Natural killer cell (primary cell): Measurements from ENCODE around the gene HMCN1. TPM values are rescaled to one million over a fixed set of nuclear protein-coding genes. Genes with fewer than 3 reads are reported as not detected.

Source experiments
- ATAC-seq, 3 donors: fragments of 150-1000 bp in 2 of 3; fragments of 200-7000 bp in 1 of 3; cut with Tn5 transposase; 1 replicate in 1 of 3; 2 replicates in 2 of 3; pipeline ENCODE4 v1.10.0; 2021; ENCODE audit warnings: mild to moderate bottlenecking in 2 of 3, moderate library complexity in 2 of 3
- DNase-seq, 2 donors: peaks; one replicate each; pipeline versions ENCODE4 v3.0.0 to v3.0.0-alpha.2; 2013 to 2021; ENCODE audit warnings: mixed read lengths in 1 of 2
- H3K27ac ChIP-seq: one replicate; pipeline ENCODE4 v1.5.1; 2013; ENCODE audit warnings: mild to moderate bottlenecking, low read length
- H3K27me3 ChIP-seq: one replicate; pipeline ENCODE4 v1.6.1; 2013; ENCODE audit warnings: low read length; ENCODE audit not compliant: control insufficient read depth, insufficient read depth
- H3K36me3 ChIP-seq: one replicate; pipeline ENCODE4 v1.6.1; 2013; ENCODE audit warnings: low read length; ENCODE audit not compliant: control insufficient read depth, insufficient read depth
- H3K4me1 ChIP-seq: one replicate; pipeline ENCODE4 v1.6.1; 2013; ENCODE audit warnings: low read length; ENCODE audit not compliant: control insufficient read depth, insufficient read depth
- H3K4me3 ChIP-seq: one replicate; pipeline ENCODE4 v1.5.1; 2013; ENCODE audit warnings: low read length
- H3K9me3 ChIP-seq: one replicate; pipeline ENCODE4 v1.6.1; 2013; ENCODE audit warnings: low read length; ENCODE audit not compliant: control insufficient read depth, insufficient read depth
- H3K27ac Mint-ChIP-seq, 2 donors: one replicate each; pipeline ENCODE4 v1.8.0; 2022; ENCODE audit warnings: mild to moderate bottlenecking in 2 of 2, mixed read lengths in 2 of 2, moderate library complexity in 1 of 2
- H3K27me3 Mint-ChIP-seq, 2 donors: one replicate each; pipeline ENCODE4 v1.8.0; 2022; ENCODE audit warnings: low read depth in 2 of 2, mixed read lengths in 2 of 2
- H3K36me3 Mint-ChIP-seq: one replicate; pipeline ENCODE4 v1.8.0; 2022; ENCODE audit warnings: mixed read lengths
- H3K4me1 Mint-ChIP-seq, 2 donors: one replicate each; pipeline ENCODE4 v1.8.0; 2022; ENCODE audit warnings: mixed read lengths in 2 of 2
- H3K4me3 Mint-ChIP-seq: one replicate; pipeline ENCODE4 v1.8.0; 2022; ENCODE audit warnings: mild to moderate bottlenecking, moderate library complexity, mixed read lengths
- H3K9me3 Mint-ChIP-seq, 2 donors: one replicate each; pipeline ENCODE4 v1.8.0; 2022; ENCODE audit warnings: mixed read lengths in 2 of 2
- WGBS: methylation state at CpG from one replicate; pipeline ENCODE4 v1.1.7; 2013; ENCODE audit warnings: missing lambda C conversion rate; ENCODE audit not compliant: insufficient coverage; 5-methylcytosine and 5-hydroxymethylcytosine counted together
- intact Hi-C: fragments of 100-400 bp; cut with micrococcal nuclease; formaldehyde crosslinking; loops from one replicate; pipeline ENCODE4 v1.14.2; 2022
- total RNA-seq, 4 donors: library from RNA; stranded (reverse); fragments of 120-200 nt in 1 of 4; gene quantifications; one replicate each; pipeline versions ENCODE4 v1.2.3 to v1.2.4, GENCODE V29; 2013 to 2022
- TF ChIP-seq, protein P1 (sequence below): fragments of 200-600 bp; IDR thresholded peaks from one replicate; pipeline ENCODE4 v1.8.0; 2022; ENCODE audit warnings: antibody characterized with exemption

HMCN1 gene
- total RNA-seq, 3 donors from 2014 or later (not counting 1 experiment from before 2014, with no cell fraction given): 0.02 to 0.45 (median 0.39) TPM

DNA sequence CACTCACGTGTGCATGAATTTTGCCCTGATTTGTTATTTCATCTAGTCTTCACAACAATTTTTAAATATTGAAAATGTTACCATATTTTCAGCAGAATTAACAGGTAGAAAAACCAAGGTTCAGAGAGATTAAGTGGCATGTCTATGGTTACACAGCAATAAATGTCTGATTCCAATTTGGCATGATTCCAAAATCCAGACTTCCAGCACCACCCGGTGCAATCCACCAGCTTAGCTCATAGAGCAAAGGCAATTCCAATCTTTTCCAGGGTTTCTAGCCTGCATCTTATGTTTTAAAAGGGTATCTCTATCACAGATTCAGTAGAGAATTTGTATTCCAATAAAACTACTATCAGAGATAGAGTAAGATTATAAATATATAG, 479.0 kb downstream of the HMCN1 start:
- Mint-ChIP-seq H3K4me1 (no peaks in the 10 kb centered on the region), H3K36me3 (no peaks in the 10 kb centered on the region), H3K27me3 (peaks cover 0 to 8% of the 10 kb centered on the region in 2 donors), H3K9me3 (no peaks in the 10 kb centered on the region), H3K4me3 (no peak overlapping the region), H3K27ac (no peak overlapping the region)
- WGBS: 91% methylated on average over 2 of the region's 2 CpGs
- Histone ChIP-seq H3K36me3 (no peaks in the 10 kb centered on the region), H3K4me1 (no peaks in the 10 kb centered on the region), H3K27me3 (no peaks in the 10 kb centered on the region), H3K4me3 (no peak overlapping the region), H3K9me3 (no peaks in the 10 kb centered on the region), H3K27ac (no peak overlapping the region)
- DNase-seq (no peak), ATAC-seq (no peak)
- intact Hi-C loops: no loop called here
- TF ChIP-seq, protein P1, sequence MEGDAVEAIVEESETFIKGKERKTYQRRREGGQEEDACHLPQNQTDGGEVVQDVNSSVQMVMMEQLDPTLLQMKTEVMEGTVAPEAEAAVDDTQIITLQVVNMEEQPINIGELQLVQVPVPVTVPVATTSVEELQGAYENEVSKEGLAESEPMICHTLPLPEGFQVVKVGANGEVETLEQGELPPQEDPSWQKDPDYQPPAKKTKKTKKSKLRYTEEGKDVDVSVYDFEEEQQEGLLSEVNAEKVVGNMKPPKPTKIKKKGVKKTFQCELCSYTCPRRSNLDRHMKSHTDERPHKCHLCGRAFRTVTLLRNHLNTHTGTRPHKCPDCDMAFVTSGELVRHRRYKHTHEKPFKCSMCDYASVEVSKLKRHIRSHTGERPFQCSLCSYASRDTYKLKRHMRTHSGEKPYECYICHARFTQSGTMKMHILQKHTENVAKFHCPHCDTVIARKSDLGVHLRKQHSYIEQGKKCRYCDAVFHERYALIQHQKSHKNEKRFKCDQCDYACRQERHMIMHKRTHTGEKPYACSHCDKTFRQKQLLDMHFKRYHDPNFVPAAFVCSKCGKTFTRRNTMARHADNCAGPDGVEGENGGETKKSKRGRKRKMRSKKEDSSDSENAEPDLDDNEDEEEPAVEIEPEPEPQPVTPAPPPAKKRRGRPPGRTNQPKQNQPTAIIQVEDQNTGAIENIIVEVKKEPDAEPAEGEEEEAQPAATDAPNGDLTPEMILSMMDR: no peak

DNA sequence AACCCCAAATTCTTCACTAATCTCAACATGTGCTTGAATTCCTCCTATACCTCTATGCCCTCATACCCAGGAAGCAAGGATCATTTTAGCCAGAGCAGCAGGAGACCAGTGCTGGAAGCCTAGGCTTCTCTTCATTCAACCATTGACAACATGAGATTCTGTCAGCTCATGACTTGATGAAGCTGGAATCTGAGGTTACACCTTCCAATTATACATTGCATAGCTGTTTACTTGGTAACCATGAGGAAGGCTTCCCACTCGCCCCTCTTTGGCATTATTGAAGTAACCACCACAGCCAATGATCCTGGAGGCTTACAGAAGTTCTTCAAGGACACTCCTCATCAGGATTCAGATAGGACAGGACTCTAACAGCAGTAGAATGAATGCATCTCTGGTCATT, 480.6 kb downstream of the HMCN1 start:
- Mint-ChIP-seq H3K9me3 (no peaks in the 10 kb centered on the region), H3K4me1 (no peaks in the 10 kb centered on the region), H3K36me3 (no peaks in the 10 kb centered on the region), H3K4me3 (no peak overlapping the region), H3K27ac (no peak overlapping the region), H3K27me3 (no peaks in the 10 kb centered on the region)
- Histone ChIP-seq H3K9me3 (no peaks in the 10 kb centered on the region), H3K4me1 (no peaks in the 10 kb centered on the region), H3K36me3 (no peaks in the 10 kb centered on the region), H3K4me3 (no peak overlapping the region), H3K27ac (no peak overlapping the region), H3K27me3 (no peaks in the 10 kb centered on the region)
- 93% methylated on average over 1 of the region's 1 CpG for WGBS
- TF ChIP-seq, protein P1: no peak
- DNase-seq (no peak), ATAC-seq (no peak)
- intact Hi-C loops: no loop called here

DNA sequence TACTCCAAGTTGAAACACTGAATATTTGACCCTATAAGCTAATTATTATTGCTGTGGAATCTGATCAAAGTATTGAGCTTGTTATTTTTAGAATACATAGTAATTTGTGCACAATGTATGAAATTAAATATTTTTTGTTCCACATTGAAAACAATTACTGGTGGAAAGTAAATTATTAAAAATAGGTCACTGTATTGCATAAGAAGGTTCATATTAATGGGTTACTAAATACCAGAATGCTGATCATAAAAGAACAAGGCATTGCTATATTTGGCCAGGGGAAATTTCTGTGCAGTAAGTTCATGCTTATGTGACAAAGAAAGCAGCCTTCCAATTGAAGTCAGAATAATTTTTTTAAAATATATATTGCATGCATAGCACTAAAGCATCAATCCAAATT, 481.4 kb downstream of the HMCN1 start:
- H3K36me3 ChIP-seq: no peaks in the 10 kb centered on the region
- ATAC-seq (no peak), DNase-seq (no peak)
- TF ChIP-seq, protein P1: no peak
- H3K4me3 Mint-ChIP-seq: no peak overlapping the region
- H3K4me3 ChIP-seq: no peak overlapping the region
- H3K27ac Mint-ChIP-seq: no peak overlapping the region
- H3K9me3 ChIP-seq: no peaks in the 10 kb centered on the region
- no peaks in the 10 kb centered on the region for H3K27me3 ChIP-seq
- H3K9me3 Mint-ChIP-seq: no peaks in the 10 kb centered on the region
- H3K36me3 Mint-ChIP-seq: no peaks in the 10 kb centered on the region
- no peaks in the 10 kb centered on the region for H3K27me3 Mint-ChIP-seq
- H3K27ac ChIP-seq: no peak overlapping the region
- H3K4me1 Mint-ChIP-seq: no peaks in the 10 kb centered on the region
- H3K4me1 ChIP-seq: no peaks in the 10 kb centered on the region
- intact Hi-C loops: no loop called here

DNA sequence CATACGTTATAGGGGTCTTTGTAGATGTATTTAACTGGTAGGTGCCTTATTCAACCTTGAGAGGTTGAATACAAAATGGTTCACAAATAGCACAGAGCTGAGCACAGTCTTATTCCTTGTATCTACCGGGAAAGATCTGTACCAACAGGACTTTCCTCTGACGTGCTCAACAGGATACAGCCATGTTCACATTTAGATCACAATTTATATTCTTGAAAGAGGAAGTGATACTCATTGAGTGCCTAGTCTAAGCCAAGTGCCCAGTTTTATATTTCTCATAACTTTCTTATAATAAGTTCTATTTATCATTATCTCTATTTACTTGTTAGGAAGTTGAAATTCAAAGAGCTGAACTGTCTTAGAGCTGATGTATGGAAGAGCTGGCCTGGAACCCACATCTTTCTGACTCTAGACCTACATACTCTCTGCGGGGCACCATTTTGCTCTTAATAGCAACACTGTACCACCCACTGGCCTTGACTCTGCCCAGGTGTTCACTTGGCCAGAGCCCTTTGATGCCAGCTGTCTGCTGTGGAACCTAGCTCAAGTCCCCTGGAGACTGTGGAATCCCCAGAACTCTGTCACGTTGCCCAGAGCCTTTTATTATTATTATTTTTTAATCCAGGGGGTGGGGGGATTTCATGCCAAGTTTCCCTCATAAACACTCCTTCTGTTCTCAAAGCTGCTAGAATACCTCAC, 484.6 kb downstream of the HMCN1 start:
- no peaks in the 10 kb centered on the region for H3K36me3 ChIP-seq
- no peak overlapping the region for H3K27ac Mint-ChIP-seq
- H3K27me3 Mint-ChIP-seq: no peaks in the 10 kb centered on the region
- H3K4me1 ChIP-seq: no peaks in the 10 kb centered on the region
- H3K4me3 Mint-ChIP-seq: no peak overlapping the region
- no peak overlapping the region for H3K4me3 ChIP-seq
- no peaks in the 10 kb centered on the region for H3K9me3 ChIP-seq
- H3K27ac ChIP-seq: no peak overlapping the region
- DNase-seq: no peak
- no peaks in the 10 kb centered on the region for H3K36me3 Mint-ChIP-seq
- no peak for ATAC-seq
- no peaks in the 10 kb centered on the region for H3K4me1 Mint-ChIP-seq
- TF ChIP-seq, protein P1: no peak
- 50% methylated on average over 4 of the region's 5 CpGs for WGBS
- H3K9me3 Mint-ChIP-seq: peaks cover 0 to 3% of the 10 kb centered on the region in 2 donors
- H3K27me3 ChIP-seq: no peaks in the 10 kb centered on the region
- intact Hi-C loops: no loop called here
